ENCODE measurements around the gene KLHL5.

The KLHL5 gene

DNA sequence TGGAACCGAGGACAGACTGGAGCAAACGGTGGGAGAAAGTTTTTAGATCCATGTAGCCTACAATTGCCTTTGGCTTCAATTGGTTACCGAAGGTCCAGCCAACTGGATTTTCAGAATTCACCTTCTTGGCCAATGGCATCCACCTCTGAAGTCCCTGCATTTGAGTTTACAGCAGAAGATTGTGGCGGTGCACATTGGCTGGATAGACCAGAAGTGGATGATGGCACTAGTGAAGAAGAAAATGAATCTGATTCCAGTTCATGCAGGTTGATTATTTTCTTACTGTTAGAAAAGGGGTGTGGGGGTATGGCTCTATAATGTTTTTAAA, 702 bp downstream of the KLHL5 start:
- H3K14ac ChIP-seq (ENCODE audit: low read length in 2 of 2) = peak overlapping the region in 1 of 2 experiments; percentile 74
- no peak overlapping the region for H2BK5ac ChIP-seq (ENCODE audit: low read depth, low read length, poor library complexity, severe bottlenecking)
- H4K91ac ChIP-seq (ENCODE audit: low read length) = no peak overlapping the region
- no peak for DNase-seq
- peaks cover 12% of the 10 kb centered on the region for H3K79me1 ChIP-seq (replicated peaks; ENCODE audit: low read length, poor library complexity, severe bottlenecking)
- no peak overlapping the region for H3K4me2 ChIP-seq (ENCODE audit: low read length, poor library complexity, severe bottlenecking)
- no peak overlapping the region for H4K8ac ChIP-seq (ENCODE audit: low read length)
- no peak overlapping the region for H3K18ac ChIP-seq (ENCODE audit: low read depth in 1 of 2, low read length in 2 of 2)
- no peak overlapping the region for H2AK5ac ChIP-seq (ENCODE audit: low read length, severe bottlenecking)
- no peak overlapping the region for H3K4ac ChIP-seq (ENCODE audit: low read depth in 1 of 2, low read length in 2 of 2)
- H3K36me3 ChIP-seq (ENCODE audit: control insufficient read depth in 1 of 2, insufficient read depth in 2 of 2, low read depth in 1 of 2, low read length in 2 of 2) = no peaks in the 10 kb centered on the region
- no peaks in the 10 kb centered on the region for H3K4me1 ChIP-seq (ENCODE audit: control insufficient read depth, insufficient read depth, low read depth, low read length)
- WGBS = 81% methylated on average over 4 of the region's 4 CpGs
- no peaks in the 10 kb centered on the region for H3K27me3 ChIP-seq (ENCODE audit: control insufficient read depth in 1 of 2, insufficient read depth in 1 of 2, low read length in 2 of 2)
- H3K27ac ChIP-seq (ENCODE audit: low read length, poor library complexity, severe bottlenecking) = no peak overlapping the region
- no peak overlapping the region for H2BK120ac ChIP-seq (ENCODE audit: low read depth, low read length)
- no peak overlapping the region for H2BK15ac ChIP-seq (ENCODE audit: low read depth, poor library complexity, severe bottlenecking)
- H2BK12ac ChIP-seq (ENCODE audit: low read length in 2 of 2) = no peak overlapping the region
- H3K9me3 ChIP-seq (ENCODE audit: control insufficient read depth, low read length) = no peaks in the 10 kb centered on the region
- no peak overlapping the region for H3K4me3 ChIP-seq (ENCODE audit: insufficient read depth in 1 of 2, low read depth in 1 of 2, low read length in 2 of 2)
- H3K23ac ChIP-seq (ENCODE audit: low read length in 2 of 2) = no peak overlapping the region
- H2AFZ ChIP-seq (ENCODE audit: low read depth, low read length) = no peak overlapping the region
- H3K9ac ChIP-seq (ENCODE audit: low read length) = no peak overlapping the region

DNA sequence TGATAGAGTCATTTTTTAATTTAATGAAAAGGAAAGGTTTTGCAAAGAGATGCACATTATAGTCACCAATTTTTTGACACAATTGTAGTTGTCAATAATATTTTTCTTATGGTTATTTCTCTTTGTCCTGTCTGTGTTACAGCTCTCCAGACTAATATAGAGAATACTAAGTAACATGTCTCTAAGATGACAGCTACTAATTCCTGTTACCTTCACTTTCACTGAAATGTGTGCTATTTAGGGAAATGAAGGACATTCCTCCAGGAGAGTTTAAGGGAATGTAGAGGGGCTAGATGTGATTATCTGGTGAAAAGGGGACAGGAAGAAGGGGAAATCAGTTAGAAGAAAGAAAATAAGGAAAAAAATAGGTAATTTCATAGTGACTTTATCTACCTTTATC, 1.4 kb downstream of the KLHL5 start:
- H3K4me2 ChIP-seq (ENCODE audit: low read length, poor library complexity, severe bottlenecking) = no peak overlapping the region
- no peak overlapping the region for H2AK5ac ChIP-seq (ENCODE audit: low read length, severe bottlenecking)
- no peak overlapping the region for H3K4me3 ChIP-seq (ENCODE audit: insufficient read depth in 1 of 2, low read depth in 1 of 2, low read length in 2 of 2)
- no peak for DNase-seq
- H4K91ac ChIP-seq (ENCODE audit: low read length) = no peak overlapping the region
- H3K18ac ChIP-seq (ENCODE audit: low read depth in 1 of 2, low read length in 2 of 2) = no peak overlapping the region
- no peak overlapping the region for H2BK5ac ChIP-seq (ENCODE audit: low read depth, low read length, poor library complexity, severe bottlenecking)
- H4K8ac ChIP-seq (ENCODE audit: low read length) = no peak overlapping the region
- no peak overlapping the region for H2BK120ac ChIP-seq (ENCODE audit: low read depth, low read length)
- H3K27ac ChIP-seq (ENCODE audit: low read length, poor library complexity, severe bottlenecking) = no peak overlapping the region
- no peak overlapping the region for H2BK12ac ChIP-seq (ENCODE audit: low read length in 2 of 2)
- no peaks in the 10 kb centered on the region for H3K27me3 ChIP-seq (ENCODE audit: control insufficient read depth in 1 of 2, insufficient read depth in 1 of 2, low read length in 2 of 2)
- H3K4ac ChIP-seq (ENCODE audit: low read depth in 1 of 2, low read length in 2 of 2) = no peak overlapping the region
- no peak overlapping the region for H2BK15ac ChIP-seq (ENCODE audit: low read depth, poor library complexity, severe bottlenecking)
- H3K4me1 ChIP-seq (ENCODE audit: control insufficient read depth, insufficient read depth, low read depth, low read length) = no peaks in the 10 kb centered on the region
- H3K23ac ChIP-seq (ENCODE audit: low read length in 2 of 2) = no peak overlapping the region
- H3K14ac ChIP-seq (ENCODE audit: low read length in 2 of 2) = no peak overlapping the region
- peaks cover 10% of the 10 kb centered on the region for H3K79me1 ChIP-seq (replicated peaks; ENCODE audit: low read length, poor library complexity, severe bottlenecking)
- H2AFZ ChIP-seq (ENCODE audit: low read depth, low read length) = no peak overlapping the region
- no peaks in the 10 kb centered on the region for H3K9me3 ChIP-seq (ENCODE audit: control insufficient read depth, low read length)
- no peak overlapping the region for H3K9ac ChIP-seq (ENCODE audit: low read length)
- no peaks in the 10 kb centered on the region for H3K36me3 ChIP-seq (ENCODE audit: control insufficient read depth in 1 of 2, insufficient read depth in 2 of 2, low read depth in 1 of 2, low read length in 2 of 2)

DNA sequence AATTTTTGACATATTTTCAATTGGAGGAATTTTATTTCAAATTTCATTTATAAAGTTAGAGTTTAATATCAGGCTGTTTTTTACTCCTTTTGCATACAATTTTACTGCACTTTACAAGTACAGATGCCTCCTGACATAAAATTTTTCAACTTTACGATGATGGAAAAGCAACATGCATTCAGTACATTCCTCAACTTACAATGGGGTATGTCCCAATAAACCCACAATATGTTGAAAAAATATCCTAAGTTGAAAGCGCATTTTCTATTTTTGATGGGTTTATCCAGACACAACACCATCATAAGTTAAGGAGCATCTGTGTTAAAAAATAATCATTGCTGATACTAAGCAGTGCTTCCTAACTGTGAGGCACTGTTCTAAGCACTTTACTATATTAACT, 4.3 kb downstream of the KLHL5 start:
- Histone ChIP-seq H4K91ac (ENCODE audit: low read length) (no peak overlapping the region), H2AFZ (ENCODE audit: low read depth, low read length) (no peak overlapping the region), H3K36me3 (ENCODE audit: control insufficient read depth in 1 of 2, insufficient read depth in 2 of 2, low read depth in 1 of 2, low read length in 2 of 2) (peaks cover 0 to 3% of the 10 kb centered on the region in 2 experiments), H3K23ac (ENCODE audit: low read length in 2 of 2) (no peak overlapping the region), H3K14ac (ENCODE audit: low read length in 2 of 2) (no peak overlapping the region), H3K4me1 (ENCODE audit: control insufficient read depth, insufficient read depth, low read depth, low read length) (no peaks in the 10 kb centered on the region), H2BK120ac (ENCODE audit: low read depth, low read length) (no peak overlapping the region), H3K27me3 (ENCODE audit: control insufficient read depth in 1 of 2, insufficient read depth in 1 of 2, low read length in 2 of 2) (no peaks in the 10 kb centered on the region), H2BK15ac (ENCODE audit: low read depth, poor library complexity, severe bottlenecking) (no peak overlapping the region), H2BK12ac (ENCODE audit: low read length in 2 of 2) (no peak overlapping the region), H3K4ac (ENCODE audit: low read depth in 1 of 2, low read length in 2 of 2) (no peak overlapping the region), H3K4me3 (ENCODE audit: insufficient read depth in 1 of 2, low read depth in 1 of 2, low read length in 2 of 2) (no peak overlapping the region), H3K79me1 (replicated peaks; ENCODE audit: low read length, poor library complexity, severe bottlenecking) (peaks cover 13% of the 10 kb centered on the region), H3K4me2 (ENCODE audit: low read length, poor library complexity, severe bottlenecking) (no peak overlapping the region), H3K9ac (ENCODE audit: low read length) (no peak overlapping the region), H2AK5ac (ENCODE audit: low read length, severe bottlenecking) (no peak overlapping the region), H2BK5ac (ENCODE audit: low read depth, low read length, poor library complexity, severe bottlenecking) (no peak overlapping the region), H4K8ac (ENCODE audit: low read length) (no peak overlapping the region), H3K9me3 (ENCODE audit: control insufficient read depth, low read length) (no peaks in the 10 kb centered on the region), H3K18ac (ENCODE audit: low read depth in 1 of 2, low read length in 2 of 2) (no peak overlapping the region), H3K27ac (ENCODE audit: low read length, poor library complexity, severe bottlenecking) (no peak overlapping the region)
- WGBS = 100% methylated on average over 1 of the region's 2 CpGs
- no peak for DNase-seq

DNA sequence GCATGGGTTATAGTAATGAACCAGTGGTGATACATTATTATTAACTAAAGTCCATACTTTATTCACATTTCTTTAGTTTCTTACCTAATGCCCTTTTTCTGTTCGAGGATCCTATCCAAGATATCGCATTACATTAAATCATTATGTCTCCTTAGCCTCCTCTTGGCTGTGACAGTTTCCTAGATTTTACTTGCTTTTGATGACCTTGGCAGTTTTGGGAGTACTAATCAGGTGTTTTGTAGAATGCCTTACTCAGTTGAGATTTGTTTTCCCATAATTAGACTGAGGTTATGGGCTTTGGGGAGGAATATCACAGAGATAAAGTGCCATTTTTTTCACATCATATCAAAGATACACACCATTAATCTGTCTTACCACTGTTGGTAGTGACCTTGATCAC, 5.0 kb downstream of the KLHL5 start:
- H2AFZ ChIP-seq (ENCODE audit: low read depth, low read length) = no peak overlapping the region
- H2BK12ac ChIP-seq (ENCODE audit: low read length in 2 of 2) = no peak overlapping the region
- H3K9me3 ChIP-seq (ENCODE audit: control insufficient read depth, low read length) = no peaks in the 10 kb centered on the region
- H2AK5ac ChIP-seq (ENCODE audit: low read length, severe bottlenecking) = no peak overlapping the region
- H3K23ac ChIP-seq (ENCODE audit: low read length in 2 of 2) = no peak overlapping the region
- peaks cover 13% of the 10 kb centered on the region for H3K79me1 ChIP-seq (replicated peaks; ENCODE audit: low read length, poor library complexity, severe bottlenecking)
- no peak overlapping the region for H2BK15ac ChIP-seq (ENCODE audit: low read depth, poor library complexity, severe bottlenecking)
- H3K4me2 ChIP-seq (ENCODE audit: low read length, poor library complexity, severe bottlenecking) = no peak overlapping the region
- DNase-seq = no peak
- WGBS = 90% methylated on average over 2 of the region's 2 CpGs
- H3K36me3 ChIP-seq (ENCODE audit: control insufficient read depth in 1 of 2, insufficient read depth in 2 of 2, low read depth in 1 of 2, low read length in 2 of 2) = peaks cover 0 to 3% of the 10 kb centered on the region in 2 experiments
- no peak overlapping the region for H4K91ac ChIP-seq (ENCODE audit: low read length)
- H4K8ac ChIP-seq (ENCODE audit: low read length) = no peak overlapping the region
- no peak overlapping the region for H3K4ac ChIP-seq (ENCODE audit: low read depth in 1 of 2, low read length in 2 of 2)
- H3K9ac ChIP-seq (ENCODE audit: low read length) = no peak overlapping the region
- no peak overlapping the region for H3K18ac ChIP-seq (ENCODE audit: low read depth in 1 of 2, low read length in 2 of 2)
- no peak overlapping the region for H2BK5ac ChIP-seq (ENCODE audit: low read depth, low read length, poor library complexity, severe bottlenecking)
- no peak overlapping the region for H3K27ac ChIP-seq (ENCODE audit: low read length, poor library complexity, severe bottlenecking)
- no peak overlapping the region for H3K4me3 ChIP-seq (ENCODE audit: insufficient read depth in 1 of 2, low read depth in 1 of 2, low read length in 2 of 2)
- no peaks in the 10 kb centered on the region for H3K4me1 ChIP-seq (ENCODE audit: control insufficient read depth, insufficient read depth, low read depth, low read length)
- H3K14ac ChIP-seq (ENCODE audit: low read length in 2 of 2) = no peak overlapping the region
- H3K27me3 ChIP-seq (ENCODE audit: control insufficient read depth in 1 of 2, insufficient read depth in 1 of 2, low read length in 2 of 2) = no peaks in the 10 kb centered on the region
- no peak overlapping the region for H2BK120ac ChIP-seq (ENCODE audit: low read depth, low read length)
